DOHH2 (cell line): ENCODE results near the gene SNAP29.

Experiments
- EZH2phosphoT487 ChIP-seq: fragments of 200-600 bp; sonication (generic); IDR thresholded peaks from 2 replicates; pipeline ENCODE4 v1.6.1; 2017; ENCODE audit warnings: borderline replicate concordance, mild to moderate bottlenecking, antibody characterized with exemption, low read length, moderate library complexity, mixed read lengths
- TF ChIP-seq, protein P1 (sequence below): fragments of 200-600 bp; sonication (generic); IDR thresholded peaks from one replicate; pipeline ENCODE4 v1.5.1; 2014; ENCODE audit warnings: antibody characterized with exemption, mild to moderate bottlenecking, low read depth, low read length; ENCODE audit not compliant: poor library complexity, severe bottlenecking

DNA sequence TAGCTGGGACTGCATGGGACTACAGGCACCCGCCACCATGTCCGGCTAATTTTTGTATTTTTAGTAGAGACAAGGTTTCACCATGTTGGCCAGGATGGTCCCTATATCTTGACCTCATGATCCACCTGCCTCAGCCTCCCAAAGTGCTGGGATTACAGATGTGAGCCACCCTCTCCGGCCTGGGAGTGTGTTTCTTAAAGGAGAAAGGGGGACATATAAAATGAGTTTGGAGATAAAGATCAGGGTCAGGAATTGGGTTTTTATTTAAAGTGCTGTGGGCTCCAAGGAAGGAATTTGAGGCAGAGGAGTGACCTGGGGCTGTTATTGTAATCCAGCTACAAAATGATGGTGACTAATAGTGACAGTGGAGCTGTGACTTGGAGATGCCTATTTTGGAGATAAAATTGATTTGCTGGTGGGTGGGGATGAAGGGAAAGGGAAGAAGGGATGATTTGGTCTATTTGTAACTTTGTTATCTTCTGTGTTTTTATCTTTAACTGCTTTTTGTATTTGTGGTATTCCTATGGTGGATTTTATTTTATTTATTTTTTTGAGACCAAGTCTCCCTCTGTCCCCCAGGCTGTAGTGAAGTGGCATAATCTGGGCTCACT is 63.4 kb downstream of the SNAP29 start:
- TF ChIP-seq, protein P1, sequence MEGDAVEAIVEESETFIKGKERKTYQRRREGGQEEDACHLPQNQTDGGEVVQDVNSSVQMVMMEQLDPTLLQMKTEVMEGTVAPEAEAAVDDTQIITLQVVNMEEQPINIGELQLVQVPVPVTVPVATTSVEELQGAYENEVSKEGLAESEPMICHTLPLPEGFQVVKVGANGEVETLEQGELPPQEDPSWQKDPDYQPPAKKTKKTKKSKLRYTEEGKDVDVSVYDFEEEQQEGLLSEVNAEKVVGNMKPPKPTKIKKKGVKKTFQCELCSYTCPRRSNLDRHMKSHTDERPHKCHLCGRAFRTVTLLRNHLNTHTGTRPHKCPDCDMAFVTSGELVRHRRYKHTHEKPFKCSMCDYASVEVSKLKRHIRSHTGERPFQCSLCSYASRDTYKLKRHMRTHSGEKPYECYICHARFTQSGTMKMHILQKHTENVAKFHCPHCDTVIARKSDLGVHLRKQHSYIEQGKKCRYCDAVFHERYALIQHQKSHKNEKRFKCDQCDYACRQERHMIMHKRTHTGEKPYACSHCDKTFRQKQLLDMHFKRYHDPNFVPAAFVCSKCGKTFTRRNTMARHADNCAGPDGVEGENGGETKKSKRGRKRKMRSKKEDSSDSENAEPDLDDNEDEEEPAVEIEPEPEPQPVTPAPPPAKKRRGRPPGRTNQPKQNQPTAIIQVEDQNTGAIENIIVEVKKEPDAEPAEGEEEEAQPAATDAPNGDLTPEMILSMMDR, result no peak
- no peak for TF ChIP-seq EZH2phosphoT487
